ENCODE measurements around the gene FAM193A.

DNA sequence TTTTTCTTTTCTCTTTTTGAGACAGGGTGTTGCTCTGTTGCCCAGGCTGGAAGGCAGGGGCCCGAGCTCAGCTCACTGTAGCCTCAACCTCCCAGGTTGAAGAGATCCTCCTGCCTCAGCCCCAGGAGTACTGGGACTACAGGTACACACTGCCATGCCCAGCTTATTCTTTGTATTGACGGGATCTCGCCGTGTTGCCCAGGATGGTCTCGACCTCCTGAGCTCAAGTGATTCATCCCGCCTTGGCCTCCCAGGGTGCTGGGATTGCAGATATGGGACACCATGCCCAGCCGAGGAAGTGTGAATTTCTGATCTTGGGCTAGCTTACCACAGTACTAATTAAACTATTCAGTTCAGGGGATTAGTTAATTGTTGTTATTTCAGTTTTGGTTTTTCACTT, 28.6 kb upstream of the FAM193A start:
- TF ChIP-seq, protein P1, sequence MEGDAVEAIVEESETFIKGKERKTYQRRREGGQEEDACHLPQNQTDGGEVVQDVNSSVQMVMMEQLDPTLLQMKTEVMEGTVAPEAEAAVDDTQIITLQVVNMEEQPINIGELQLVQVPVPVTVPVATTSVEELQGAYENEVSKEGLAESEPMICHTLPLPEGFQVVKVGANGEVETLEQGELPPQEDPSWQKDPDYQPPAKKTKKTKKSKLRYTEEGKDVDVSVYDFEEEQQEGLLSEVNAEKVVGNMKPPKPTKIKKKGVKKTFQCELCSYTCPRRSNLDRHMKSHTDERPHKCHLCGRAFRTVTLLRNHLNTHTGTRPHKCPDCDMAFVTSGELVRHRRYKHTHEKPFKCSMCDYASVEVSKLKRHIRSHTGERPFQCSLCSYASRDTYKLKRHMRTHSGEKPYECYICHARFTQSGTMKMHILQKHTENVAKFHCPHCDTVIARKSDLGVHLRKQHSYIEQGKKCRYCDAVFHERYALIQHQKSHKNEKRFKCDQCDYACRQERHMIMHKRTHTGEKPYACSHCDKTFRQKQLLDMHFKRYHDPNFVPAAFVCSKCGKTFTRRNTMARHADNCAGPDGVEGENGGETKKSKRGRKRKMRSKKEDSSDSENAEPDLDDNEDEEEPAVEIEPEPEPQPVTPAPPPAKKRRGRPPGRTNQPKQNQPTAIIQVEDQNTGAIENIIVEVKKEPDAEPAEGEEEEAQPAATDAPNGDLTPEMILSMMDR (IDR thresholded peaks at IDR 0.05): no peak
- no peak for TF ChIP-seq POLR2A (IDR thresholded peaks at IDR 0.05)

Data from right lobe of liver (tissue), 4 donors.